CD4-positive, alpha-beta memory T cell (primary cell): ENCODE measurements around the gene INO80. TPM values are rescaled to one million over a fixed set of nuclear protein-coding genes. Genes with fewer than 3 reads are reported as not detected.
"Not testable (repeated sequence)": the region's sequence is repeated elsewhere in the genome, so short reads cannot be mapped to it uniquely, and the experiment has no call there.

ENCODE experiments used
- CTCF ChIA-PET: fragments of 350-600 bp; sonication (Branson Sonifier 250); formaldehyde crosslinking; loops from one replicate; lab custom pipeline; 2021; ENCODE audit warnings: inconsistent platforms; ENCODE audit not compliant: partially characterized antibody; lab: Charles Lee
- POLR2A ChIA-PET: fragments of 350-600 bp; sonication (Branson Sonifier 250); formaldehyde crosslinking; loops from one replicate; lab custom pipeline; 2021; ENCODE audit not compliant: partially characterized antibody; lab: Charles Lee
- DNase-seq, 5 donors: peaks; one replicate each; pipeline versions ENCODE4 v3.0.0 to v3.0.0-alpha.2; 2020 to 2022; ENCODE audit warnings: mixed read lengths in 1 of 5
- H3K27ac ChIP-seq: one replicate; pipeline ENCODE4 v1.7.0; 2013; ENCODE audit warnings: low read depth, low read length
- H3K27me3 ChIP-seq: 2 replicates; pipeline ENCODE4 v1.7.0; 2013; ENCODE audit warnings: mild to moderate bottlenecking, low read length, moderate library complexity; ENCODE audit not compliant: insufficient read depth
- H3K36me3 ChIP-seq: 2 replicates; pipeline ENCODE4 v1.7.0; 2013; ENCODE audit warnings: mild to moderate bottlenecking, low read length, moderate library complexity; ENCODE audit not compliant: insufficient read depth
- H3K4me1 ChIP-seq: 2 replicates; pipeline ENCODE4 v1.7.0; 2013; ENCODE audit warnings: mild to moderate bottlenecking, low read length, moderate library complexity; ENCODE audit not compliant: insufficient read depth
- H3K4me3 ChIP-seq, 2 donors: one replicate each; pipeline ENCODE4 v1.7.0; 2013; ENCODE audit warnings: low read length in 2 of 2, mild to moderate bottlenecking in 1 of 2
- H3K9me3 ChIP-seq, 2 donors: one replicate each; pipeline ENCODE4 v1.7.0; 2013; ENCODE audit warnings: low read length in 2 of 2, control low read depth in 1 of 2; ENCODE audit not compliant: control insufficient read depth in 1 of 2
- H3K27ac Mint-ChIP-seq, 7 donors: one replicate each; pipeline ENCODE4 v1.8.0; 2020 to 2021; ENCODE audit warnings: mixed read lengths in 7 of 7, mild to moderate bottlenecking in 6 of 7, inconsistent platforms in 3 of 7, moderate library complexity in 3 of 7
- H3K27me3 Mint-ChIP-seq, 2 donors: one replicate each; pipeline ENCODE4 v1.8.0; 2020 to 2021; ENCODE audit warnings: mixed read lengths in 2 of 2
- H3K36me3 Mint-ChIP-seq, 2 donors: one replicate each; pipeline ENCODE4 v1.8.0; 2020 to 2021; ENCODE audit warnings: mixed read lengths in 2 of 2, inconsistent platforms in 1 of 2, mild to moderate bottlenecking in 1 of 2
- H3K4me1 Mint-ChIP-seq, 4 donors: one replicate each; pipeline ENCODE4 v1.8.0; 2020 to 2021; ENCODE audit warnings: mixed read lengths in 4 of 4, mild to moderate bottlenecking in 1 of 4
- H3K4me3 Mint-ChIP-seq, 8 donors: one replicate each; pipeline ENCODE4 v1.8.0; 2020 to 2021; ENCODE audit warnings: mixed read lengths in 8 of 8, mild to moderate bottlenecking in 7 of 8, moderate library complexity in 6 of 8, inconsistent platforms in 3 of 8
- H3K9me3 Mint-ChIP-seq, 8 donors: one replicate each; pipeline ENCODE4 v1.8.0; 2020 to 2021; ENCODE audit warnings: mixed read lengths in 8 of 8, mild to moderate bottlenecking in 5 of 8, inconsistent platforms in 3 of 8, moderate library complexity in 1 of 8
- intact Hi-C: fragments of 100-400 bp; cut with micrococcal nuclease; formaldehyde crosslinking; loops from one replicate; pipeline ENCODE4 v1.15.1; 2023
- polyA plus RNA-seq, 2 donors: library from polyadenylated mRNA; unstranded; fragments of 300-500 nt; fragmentation: Illumina TruSeq; gene quantifications; one replicate each; pipeline ENCODE4 v1.2.3, GENCODE V29; 2021
- total RNA-seq, 2 experiments: library from RNA; stranded (reverse); gene quantifications; one replicate each; pipeline ENCODE4 v1.2.3, GENCODE V29; 2021

INO80 gene
- total and polyA plus RNA-seq, 4 experiments from 2014 or later, result 1.5 to 34.4 (median 18.2) TPM

DNA sequence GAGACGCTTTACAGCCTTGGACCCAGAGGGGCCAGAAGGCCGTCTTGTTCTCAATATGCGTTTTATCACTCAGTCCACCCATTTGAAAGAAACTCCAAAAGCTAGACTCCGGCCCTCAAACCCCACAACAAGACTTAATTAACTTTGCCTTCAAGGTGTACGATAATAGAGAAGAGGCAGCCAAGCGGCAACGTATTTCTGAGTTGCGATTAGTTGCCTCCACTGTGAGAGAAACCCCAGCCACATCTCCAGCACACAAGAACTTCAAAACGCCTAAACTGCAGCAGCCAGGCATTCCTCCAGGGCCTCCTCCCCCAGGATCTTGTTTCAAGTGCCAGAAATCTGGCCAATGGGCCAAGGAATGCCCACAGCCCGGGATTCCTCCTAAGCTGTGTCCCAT, 17.4 kb upstream of the INO80 start:
- H3K9me3 ChIP-seq, result no peaks in the 10 kb centered on the region
- no peak overlapping the region for H3K4me3 ChIP-seq
- CTCF ChIA-PET, result no interaction called here
- Mint-ChIP-seq H3K4me3 (no peak overlapping the region), H3K27ac (no peak overlapping the region), H3K36me3 (no peaks in the 10 kb centered on the region), H3K27me3 (peaks cover 3% of the 10 kb centered on the region in 2 donors), H3K9me3 (peaks cover 0 to 6% (median 3%) of the 10 kb centered on the region in 8 donors), H3K4me1 (no peaks in the 10 kb centered on the region)
- H3K4me1 ChIP-seq, result no peaks in the 10 kb centered on the region
- no peak overlapping the region for H3K27ac ChIP-seq
- DNase-seq, result no peak
- POLR2A ChIA-PET, result no interaction called here
- no peaks in the 10 kb centered on the region for H3K36me3 ChIP-seq
- H3K27me3 ChIP-seq, result no peaks in the 10 kb centered on the region
- intact Hi-C loops, result no loop called here

DNA sequence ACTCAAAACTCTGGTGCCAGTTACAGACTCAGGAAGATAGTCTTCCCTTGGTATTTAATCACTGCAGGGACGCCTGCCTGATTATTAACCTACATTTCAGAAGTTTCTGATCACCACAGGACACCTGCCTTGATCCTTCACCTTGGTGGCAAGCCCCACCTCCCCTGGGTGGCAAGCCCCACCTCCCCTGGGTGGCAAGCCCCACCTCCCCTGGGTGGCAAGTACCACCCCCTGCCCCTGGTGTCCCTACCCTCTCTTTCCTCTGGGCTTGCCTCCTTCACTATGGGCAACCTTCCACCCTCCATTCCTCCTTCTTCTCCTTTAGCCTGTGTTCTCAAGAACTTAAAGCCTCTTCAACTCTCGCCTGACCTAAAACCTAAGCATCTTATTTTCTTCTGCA, 16.0 kb upstream of the INO80 start:
- H3K36me3 Mint-ChIP-seq, H3K4me3 Mint-ChIP-seq, intact Hi-C loops, H3K27ac ChIP-seq, H3K4me1 Mint-ChIP-seq, H3K27me3 Mint-ChIP-seq, H3K4me3 ChIP-seq, H3K9me3 ChIP-seq, H3K36me3 ChIP-seq, POLR2A ChIA-PET, CTCF ChIA-PET, H3K9me3 Mint-ChIP-seq, DNase-seq, H3K27ac Mint-ChIP-seq, H3K4me1 ChIP-seq, H3K27me3 ChIP-seq: not testable (repeated sequence)

DNA sequence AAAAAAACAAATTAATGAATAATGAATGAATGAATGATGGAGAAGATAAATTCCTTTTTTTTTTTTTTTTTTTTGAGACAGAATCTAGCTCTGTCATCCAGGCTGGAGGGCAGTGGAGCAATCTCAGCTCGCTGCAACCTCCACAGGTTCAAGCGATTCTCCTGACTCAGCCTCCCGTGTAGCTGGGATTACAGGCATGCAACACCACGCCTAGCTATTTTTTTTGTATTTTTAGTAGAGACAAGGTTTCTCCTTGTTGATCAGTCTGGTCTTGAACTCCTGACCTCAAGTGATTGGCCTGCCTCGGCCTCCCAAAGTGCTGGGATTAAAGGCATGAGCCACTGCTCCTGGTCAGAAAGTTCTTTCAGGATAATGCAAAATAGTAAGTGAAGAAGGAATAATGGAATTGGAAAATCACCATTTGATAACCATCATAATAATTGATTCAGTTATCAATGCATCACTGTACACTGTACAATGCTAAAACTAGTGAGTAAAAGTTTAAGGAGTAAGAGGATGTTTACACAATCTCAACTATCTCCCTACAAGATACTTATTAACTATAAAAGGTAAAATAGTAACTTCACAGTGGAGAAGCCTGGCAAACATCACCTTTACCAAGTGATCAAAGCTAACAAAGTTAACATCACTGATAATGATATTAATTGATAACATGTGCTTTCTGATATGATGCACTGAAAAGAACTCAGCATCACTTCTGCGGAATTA, 12.3 kb upstream of the INO80 start:
- ChIA-PET CTCF (no interaction called here), POLR2A (no interaction called here)
- peaks cover 0 to 6% (median 3%) of the 10 kb centered on the region in 8 donors for H3K9me3 Mint-ChIP-seq
- DNase-seq, result no peak
- H3K27me3 Mint-ChIP-seq, result peaks cover 6 to 7% of the 10 kb centered on the region in 2 donors
- no peak overlapping the region for H3K4me3 ChIP-seq
- intact Hi-C loops, result no loop called here
- H3K4me3 Mint-ChIP-seq, result no peak overlapping the region
- H3K4me1 ChIP-seq, result no peaks in the 10 kb centered on the region
- no peaks in the 10 kb centered on the region for H3K36me3 Mint-ChIP-seq
- no peaks in the 10 kb centered on the region for H3K9me3 ChIP-seq
- H3K4me1 Mint-ChIP-seq, result peaks cover 0 to 10% (median 3%) of the 10 kb centered on the region in 4 donors
- no peaks in the 10 kb centered on the region for H3K27me3 ChIP-seq
- H3K27ac ChIP-seq, result no peak overlapping the region
- H3K27ac Mint-ChIP-seq, result no peak overlapping the region
- no peaks in the 10 kb centered on the region for H3K36me3 ChIP-seq

DNA sequence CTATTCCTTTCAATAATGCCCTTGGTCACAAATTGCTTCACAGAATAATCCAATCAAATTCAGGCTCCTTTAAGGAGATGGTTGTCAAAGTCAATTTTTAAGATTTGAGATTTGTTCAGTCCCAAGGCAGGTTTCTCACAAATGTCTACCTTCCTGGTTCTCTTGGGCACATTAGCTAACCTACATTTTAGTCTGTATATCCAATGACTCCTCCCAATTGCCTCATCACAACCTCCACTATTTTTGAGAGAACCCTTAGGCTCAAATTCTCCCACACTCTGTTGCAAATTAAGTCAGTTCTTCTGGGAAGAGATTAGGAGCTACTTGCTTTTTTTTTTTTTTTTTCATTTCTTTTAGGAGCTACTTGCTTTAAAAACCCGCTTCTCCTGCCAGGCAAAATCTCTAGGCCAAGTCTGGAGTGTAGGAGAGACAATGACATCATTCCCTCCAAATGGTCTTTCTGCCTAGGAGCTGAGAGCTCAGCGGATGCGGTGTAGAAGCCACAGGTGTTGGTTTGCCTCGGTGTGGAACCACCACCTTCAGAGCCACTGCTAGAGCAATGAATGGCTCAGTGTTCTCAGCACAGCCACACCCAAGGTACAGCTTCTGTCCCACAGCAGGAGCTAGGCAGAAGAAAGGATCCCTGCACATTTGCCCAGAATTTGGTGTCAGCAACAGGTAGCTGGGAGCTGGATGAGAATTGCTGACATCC, 10.0 kb upstream of the INO80 start:
- H3K27me3 ChIP-seq, result no peaks in the 10 kb centered on the region
- no peaks in the 10 kb centered on the region for H3K9me3 ChIP-seq
- Mint-ChIP-seq H3K9me3 (peaks cover 0 to 6% (median 0%) of the 10 kb centered on the region in 8 donors), H3K27me3 (peaks cover 3 to 4% of the 10 kb centered on the region in 2 donors), H3K4me3 (peak overlapping the region in 2 of 8 donors; percentile 37 to 51), H3K27ac (no peak overlapping the region), H3K4me1 (peaks cover 0 to 10% (median 3%) of the 10 kb centered on the region in 4 donors), H3K36me3 (no peaks in the 10 kb centered on the region)
- no peaks in the 10 kb centered on the region for H3K36me3 ChIP-seq
- DNase-seq, result no peak
- H3K27ac ChIP-seq, result no peak overlapping the region
- ChIA-PET CTCF (no interaction called here), POLR2A (interaction anchor here (1.2 kb wide), 1 partner anchor 24 kb away, joined by 3 read pairs; no protein-coding TSS in a partner anchor)
- no peaks in the 10 kb centered on the region for H3K4me1 ChIP-seq
- H3K4me3 ChIP-seq, result no peak overlapping the region
- intact Hi-C loops, result no loop called here

DNA sequence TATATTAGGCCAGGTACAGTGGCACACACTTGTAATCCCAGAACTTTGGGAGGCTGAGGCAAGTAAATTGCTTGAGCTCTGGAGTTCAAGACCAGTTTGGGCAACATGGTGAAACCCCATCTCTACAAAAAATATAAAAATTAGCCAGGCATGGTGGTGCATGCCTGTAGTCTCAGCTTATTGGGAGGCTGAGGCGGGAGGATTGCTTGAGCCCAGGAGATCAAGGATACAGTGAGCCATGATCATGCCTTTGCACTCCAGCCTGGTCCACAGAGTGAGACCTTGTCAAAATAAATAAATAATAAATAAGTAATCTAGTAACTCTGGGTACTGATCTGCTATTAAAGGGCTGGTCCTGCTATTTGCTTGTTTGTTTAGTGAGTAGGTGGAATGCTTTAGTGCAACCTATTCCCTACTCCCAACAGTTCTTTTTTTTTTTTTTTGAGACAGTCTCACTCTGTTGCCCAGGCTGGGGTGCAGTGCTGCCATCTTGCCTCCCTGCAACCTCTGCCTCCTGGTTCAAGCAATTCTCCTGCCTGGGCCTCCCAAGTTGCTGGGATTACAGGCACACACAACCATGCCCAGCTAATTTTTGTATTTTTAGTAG, 9.1 kb upstream of the INO80 start:
- no peak overlapping the region for H3K4me3 ChIP-seq
- DNase-seq, result no peak
- H3K27ac ChIP-seq, result no peak overlapping the region
- Mint-ChIP-seq H3K9me3 (peaks cover 0 to under 1% (median 0%) of the 10 kb centered on the region in 8 donors), H3K27me3 (peaks cover 3 to 4% of the 10 kb centered on the region in 2 donors), H3K4me3 (no peak overlapping the region), H3K27ac (no peak overlapping the region), H3K4me1 (peaks cover 0 to 10% (median 3%) of the 10 kb centered on the region in 4 donors), H3K36me3 (no peaks in the 10 kb centered on the region)
- no peaks in the 10 kb centered on the region for H3K4me1 ChIP-seq
- CTCF ChIA-PET, result no interaction called here
- H3K9me3 ChIP-seq, result no peaks in the 10 kb centered on the region
- POLR2A ChIA-PET, result no interaction called here
- H3K27me3 ChIP-seq, result no peaks in the 10 kb centered on the region
- intact Hi-C loops, result no loop called here
- H3K36me3 ChIP-seq, result no peaks in the 10 kb centered on the region

DNA sequence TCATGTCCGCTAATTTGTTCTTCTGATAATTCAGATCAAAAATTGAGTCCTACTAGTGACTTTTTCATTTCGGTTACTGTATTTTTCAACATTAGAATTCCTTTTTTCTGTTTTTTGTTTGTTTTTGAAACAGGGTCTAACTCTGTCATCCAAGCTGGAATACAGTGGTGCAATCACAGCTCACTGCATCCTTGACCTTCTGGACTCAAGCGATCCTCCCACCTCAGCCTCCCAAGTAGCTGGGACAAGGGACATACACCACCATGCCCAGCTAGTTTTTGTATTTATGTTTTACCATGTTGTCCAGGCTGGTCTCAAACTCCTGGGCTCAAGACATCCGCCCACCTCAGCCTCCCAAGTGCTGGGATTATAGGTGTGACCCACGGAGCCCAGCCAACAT, 8.0 kb upstream of the INO80 start:
- Histone ChIP-seq H3K4me1 (no peaks in the 10 kb centered on the region), H3K36me3 (no peaks in the 10 kb centered on the region), H3K4me3 (no peak overlapping the region), H3K27me3 (no peaks in the 10 kb centered on the region), H3K27ac (no peak overlapping the region), H3K9me3 (no peaks in the 10 kb centered on the region)
- H3K4me1 Mint-ChIP-seq, result peaks cover 0 to 10% (median 3%) of the 10 kb centered on the region in 4 donors
- peaks cover 3 to 4% of the 10 kb centered on the region in 2 donors for H3K27me3 Mint-ChIP-seq
- no peak overlapping the region for H3K27ac Mint-ChIP-seq
- no peaks in the 10 kb centered on the region for H3K9me3 Mint-ChIP-seq
- no peak for DNase-seq
- no peaks in the 10 kb centered on the region for H3K36me3 Mint-ChIP-seq
- H3K4me3 Mint-ChIP-seq, result no peak overlapping the region
- CTCF ChIA-PET, result no interaction called here
- POLR2A ChIA-PET, result no interaction called here
- intact Hi-C loops, result no loop called here

DNA sequence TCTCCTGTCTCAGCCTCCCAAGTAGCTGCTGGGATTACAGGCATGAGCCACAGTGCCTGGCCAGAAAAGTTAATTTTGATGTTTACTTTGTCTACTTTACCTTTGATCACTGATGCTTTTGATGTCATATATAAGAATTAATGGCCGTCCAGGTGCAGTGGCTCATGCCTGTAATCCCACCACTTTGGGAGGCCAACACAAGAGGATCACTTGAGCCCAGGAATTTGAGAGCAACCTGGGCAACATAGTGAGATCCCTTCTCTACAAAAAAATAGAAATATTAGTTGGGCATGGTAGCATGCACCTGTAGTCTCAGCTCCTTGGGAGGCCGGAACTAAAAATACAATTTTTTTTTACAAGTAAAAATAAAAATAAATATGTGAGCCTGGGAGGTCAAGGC, 6.8 kb upstream of the INO80 start:
- H3K4me3 ChIP-seq, result no peak overlapping the region
- no peak overlapping the region for H3K4me3 Mint-ChIP-seq

More for the DNA sequence above, 6.8 kb upstream of the INO80 start:
- Histone ChIP-seq H3K36me3 (no peaks in the 10 kb centered on the region), H3K27ac (no peak overlapping the region), H3K4me1 (no peaks in the 10 kb centered on the region), H3K27me3 (no peaks in the 10 kb centered on the region), H3K9me3 (no peaks in the 10 kb centered on the region)
- Mint-ChIP-seq H3K9me3 (no peaks in the 10 kb centered on the region), H3K27me3 (peaks cover 3 to 4% of the 10 kb centered on the region in 2 donors), H3K27ac (no peak overlapping the region), H3K4me1 (peaks cover 0 to 10% (median 3%) of the 10 kb centered on the region in 4 donors), H3K36me3 (no peaks in the 10 kb centered on the region)
- ChIA-PET CTCF (no interaction called here), POLR2A (no interaction called here)
- DNase-seq, result no peak
- intact Hi-C loops, result no loop called here
